Measurements from ENCODE around the gene IL17RA. TPM values are rescaled to one million over a fixed set of nuclear protein-coding genes. Genes with fewer than 3 reads are reported as not detected.

IL17RA gene
- total RNA-seq, 1 donor from 2014 or later = 21.5 TPM

GRCh38 chr22:17158568-17159503 lies 74.0 kb downstream of the IL17RA start, which contains the start of gene HDHD5:
Gene HDHD5, minus strand, starts transcription at chr22:17159277. Its CDS starts 26 bp downstream, at chr22:17159251.
- Histone ChIP-seq H3K36me3 (ENCODE audit: insufficient read depth, low read length) (no peaks in the 10 kb centered on the region), H3K4me3 (ENCODE audit: insufficient read depth, low read depth, low read length) (peak within 1 kb of the TSS; percentile 71), H3K27ac (ENCODE audit: low read depth, low read length) (peak within 1 kb of the TSS; percentile 54), H3K4me1 (ENCODE audit: insufficient read depth, low read length) (peaks cover 11% of the 10 kb centered on the region), H2AFZ (ENCODE audit: low read depth, low read length) (peak within 1 kb of the TSS; percentile 99), H4K20me1 (ENCODE audit: insufficient read depth, low read length) (peaks cover 26% of the 10 kb centered on the region), H3K4me2 (ENCODE audit: low read length) (peak within 1 kb of the TSS; percentile 93), H3K27me3 (ENCODE audit: insufficient read depth, low read length) (no peaks in the 10 kb centered on the region), H3K9ac (ENCODE audit: low read length) (peak within 1 kb of the TSS; percentile 83), H3K9me3 (ENCODE audit: insufficient read depth, low read depth, low read length) (no peaks in the 10 kb centered on the region), H3K79me2 (ENCODE audit: insufficient read depth, low read length) (peaks cover 40% of the 10 kb centered on the region)
- Mint-ChIP-seq H3K4me1 (ENCODE audit: low read depth, unreplicated experiment) (peaks cover 4% of the 10 kb centered on the region), H3K27me3 (ENCODE audit: low read depth, unreplicated experiment) (no peaks in the 10 kb centered on the region), H3K36me3 (ENCODE audit: low read depth, unreplicated experiment) (peaks cover 2% of the 10 kb centered on the region), H3K9me3 (ENCODE audit: unreplicated experiment) (no peaks in the 10 kb centered on the region), H3K27ac (ENCODE audit: unreplicated experiment) (peak within 1 kb of the TSS; percentile 62), H3K4me3 (ENCODE audit: unreplicated experiment) (peak within 1 kb of the TSS; percentile 91)
- no peak for TF ChIP-seq CTCF (IDR thresholded peaks at IDR 0.05; ENCODE audit: insufficient read depth, low read depth, low read length)
- no peak for TF ChIP-seq EZH2 (IDR thresholded peaks at IDR 0.05; ENCODE audit: insufficient read depth, low read length)
- DNase-seq (ENCODE audit: low read depth) (peak; percentile 76), FAIRE-seq (no peak)

GRCh38 chr22:17159504-17159951 lies 74.7 kb downstream of the IL17RA start:
- peak overlapping the region; percentile 71 for H3K4me3 ChIP-seq (ENCODE audit: insufficient read depth, low read depth, low read length)
- peaks cover 11% of the 10 kb centered on the region for H3K4me1 ChIP-seq (ENCODE audit: insufficient read depth, low read length)
- H3K36me3 Mint-ChIP-seq (ENCODE audit: low read depth, unreplicated experiment) = peaks cover 2% of the 10 kb centered on the region
- DNase-seq (ENCODE audit: low read depth) = peak; percentile 49
- H2AFZ ChIP-seq (ENCODE audit: low read depth, low read length) = peak overlapping the region; percentile 99
- H3K36me3 ChIP-seq (ENCODE audit: insufficient read depth, low read length) = no peaks in the 10 kb centered on the region
- no peak for TF ChIP-seq EZH2 (IDR thresholded peaks at IDR 0.05; ENCODE audit: insufficient read depth, low read length)
- no peak for TF ChIP-seq CTCF (IDR thresholded peaks at IDR 0.05; ENCODE audit: insufficient read depth, low read depth, low read length)
- H3K27me3 Mint-ChIP-seq (ENCODE audit: low read depth, unreplicated experiment) = no peaks in the 10 kb centered on the region
- H3K27me3 ChIP-seq (ENCODE audit: insufficient read depth, low read length) = no peaks in the 10 kb centered on the region
- H3K4me1 Mint-ChIP-seq (ENCODE audit: low read depth, unreplicated experiment) = peaks cover 4% of the 10 kb centered on the region
- H3K9me3 Mint-ChIP-seq (ENCODE audit: unreplicated experiment) = no peaks in the 10 kb centered on the region
- peaks cover 25% of the 10 kb centered on the region for H4K20me1 ChIP-seq (ENCODE audit: insufficient read depth, low read length)
- H3K4me2 ChIP-seq (ENCODE audit: low read length) = peak overlapping the region; percentile 93
- H3K27ac Mint-ChIP-seq (ENCODE audit: unreplicated experiment) = no peak overlapping the region
- no peaks in the 10 kb centered on the region for H3K9me3 ChIP-seq (ENCODE audit: insufficient read depth, low read depth, low read length)
- H3K9ac ChIP-seq (ENCODE audit: low read length) = peak overlapping the region; percentile 83
- peak overlapping the region; percentile 91 for H3K4me3 Mint-ChIP-seq (ENCODE audit: unreplicated experiment)
- H3K27ac ChIP-seq (ENCODE audit: low read depth, low read length) = peak overlapping the region; percentile 54
- H3K79me2 ChIP-seq (ENCODE audit: insufficient read depth, low read length) = peaks cover 35% of the 10 kb centered on the region
- no peak for FAIRE-seq

Data from astrocyte (in vitro differentiated cells and primary cell).